Colonic mucosa (tissue), 4 donors: ENCODE data around the gene KIF1A. TPM values are rescaled to one million over a fixed set of nuclear protein-coding genes. Genes with fewer than 3 reads are reported as not detected.

Experiments
- DNase-seq: peaks from one replicate; pipeline ENCODE4 v3.0.0-alpha.2; 2020
- H3K27ac ChIP-seq: fragments of 200-600 bp; one replicate; pipeline ENCODE4 v1.8.0; 2021
- H3K27me3 ChIP-seq: fragments of 200-600 bp; one replicate; pipeline ENCODE4 v1.8.0; 2021
- H3K36me3 ChIP-seq: fragments of 200-600 bp; one replicate; pipeline ENCODE4 v1.8.0; 2021
- H3K4me1 ChIP-seq: fragments of 200-600 bp; one replicate; pipeline ENCODE4 v1.8.0; 2021; ENCODE audit warnings: mild to moderate bottlenecking
- H3K4me3 ChIP-seq: fragments of 200-600 bp; one replicate; pipeline ENCODE4 v1.8.0; 2021
- H3K9ac ChIP-seq, 2 donors: one replicate each; pipeline ENCODE4 v1.7.0; 2013; ENCODE audit warnings: control low read depth in 2 of 2, low read depth in 2 of 2, low read length in 2 of 2
- H3K9me3 ChIP-seq: fragments of 200-600 bp; one replicate; pipeline ENCODE4 v1.8.0; 2021
- CTCF ChIP-seq: fragments of 200-600 bp; IDR thresholded peaks from one replicate; pipeline ENCODE4 v1.8.0; 2022; ENCODE audit warnings: antibody characterized with exemption, mild to moderate bottlenecking
- intact Hi-C: fragments of 100-400 bp; cut with DNase I; formaldehyde crosslinking; loops from one replicate; pipeline ENCODE4 v1.14.1; 2022
- total RNA-seq, 2 donors: library from RNA; stranded (reverse); fragmentation: NEBNext Ultra II Directional in 1 of 2; extraction: Animal tissue kit (Norgen Biotek cat#: 25700) in 1 of 2; gene quantifications; one replicate each; pipeline ENCODE4 v1.2.1, GENCODE V29; 2021
- donor health status: healthy.
- donor health status: DM: no; HTN: no; CAD: no.
- donor health status: DM: no; HTN: no; CAD: no.

The KIF1A gene
- total RNA-seq, 2 donors from 2014 or later, result 1.9 to 4.3 TPM

DNA sequence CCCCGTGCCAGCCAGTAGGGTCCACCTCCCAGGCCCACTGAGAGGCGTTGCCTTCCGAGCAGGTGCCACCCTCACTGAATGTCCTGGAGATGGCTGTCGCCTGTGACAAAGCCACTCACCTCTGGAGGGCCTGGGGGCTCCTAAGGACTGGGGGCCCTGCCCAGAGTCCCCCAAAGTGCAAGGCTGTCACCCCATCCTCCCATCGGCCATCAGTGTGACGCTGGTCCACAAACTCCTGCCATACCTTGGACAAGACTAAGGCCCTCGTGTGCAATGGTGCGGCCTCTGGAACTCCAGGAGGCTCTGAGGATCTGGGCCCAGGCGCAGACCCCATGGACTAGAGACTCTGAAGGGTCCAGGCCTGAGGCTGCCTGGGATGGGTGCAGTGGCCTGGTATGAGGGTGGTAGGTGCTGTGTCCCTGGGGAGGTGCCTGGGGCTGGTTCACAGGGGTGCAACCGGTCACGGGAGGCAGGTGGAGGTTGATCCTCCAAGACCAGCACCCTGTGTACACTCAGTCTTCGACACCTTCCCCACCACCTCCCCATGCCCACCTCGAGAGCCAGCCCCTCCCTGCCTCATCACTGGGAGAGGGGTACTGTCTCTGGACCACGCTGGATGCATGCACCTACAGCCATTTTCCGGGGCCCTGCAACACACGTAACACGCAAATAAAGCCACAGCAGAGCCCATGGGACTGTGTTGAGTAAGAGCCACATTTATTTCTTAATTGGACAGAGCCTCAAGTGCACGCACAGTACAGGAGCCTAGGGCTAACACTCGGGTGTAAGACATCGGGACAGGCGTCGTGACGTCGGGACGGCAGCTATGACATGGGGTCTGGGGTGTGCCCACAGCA is 106.7 kb downstream of the KIF1A start:
- TF ChIP-seq CTCF, result no peak
- intact Hi-C loops, result no loop called here
- H3K9me3 ChIP-seq, result no peaks in the 10 kb centered on the region
- DNase-seq, result no peak
- no peaks in the 10 kb centered on the region for H3K36me3 ChIP-seq
- H3K9ac ChIP-seq, result no peak overlapping the region
- H3K4me1 ChIP-seq, result no peaks in the 10 kb centered on the region
- no peak overlapping the region for H3K4me3 ChIP-seq
- no peak overlapping the region for H3K27ac ChIP-seq
- no peaks in the 10 kb centered on the region for H3K27me3 ChIP-seq

DNA sequence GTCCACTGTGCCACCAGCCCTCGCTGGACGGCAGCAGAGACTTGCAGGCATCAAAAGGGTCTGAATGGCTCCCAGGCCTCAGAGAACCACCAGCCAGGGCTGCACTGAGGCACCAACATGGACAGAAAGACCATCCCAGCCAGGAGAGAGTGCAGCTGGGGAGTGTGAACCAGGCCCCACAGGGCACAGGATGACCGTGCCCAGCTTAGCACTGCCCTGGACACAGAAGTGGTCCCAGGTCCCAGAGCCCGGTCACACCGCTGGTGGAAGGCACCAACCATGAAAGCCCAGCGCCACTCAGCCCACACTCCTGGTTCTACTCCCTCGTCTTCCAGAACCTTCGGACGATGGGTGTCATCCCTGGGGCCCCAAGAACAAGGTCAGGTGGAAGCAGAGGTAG is 107.9 kb downstream of the KIF1A start:
- Histone ChIP-seq H3K4me1 (no peaks in the 10 kb centered on the region), H3K27ac (no peak overlapping the region), H3K4me3 (no peak overlapping the region), H3K9ac (no peak overlapping the region), H3K27me3 (no peaks in the 10 kb centered on the region), H3K36me3 (no peaks in the 10 kb centered on the region), H3K9me3 (no peaks in the 10 kb centered on the region)
- no peak for TF ChIP-seq CTCF
- intact Hi-C loops, result no loop called here
- no peak for DNase-seq

DNA sequence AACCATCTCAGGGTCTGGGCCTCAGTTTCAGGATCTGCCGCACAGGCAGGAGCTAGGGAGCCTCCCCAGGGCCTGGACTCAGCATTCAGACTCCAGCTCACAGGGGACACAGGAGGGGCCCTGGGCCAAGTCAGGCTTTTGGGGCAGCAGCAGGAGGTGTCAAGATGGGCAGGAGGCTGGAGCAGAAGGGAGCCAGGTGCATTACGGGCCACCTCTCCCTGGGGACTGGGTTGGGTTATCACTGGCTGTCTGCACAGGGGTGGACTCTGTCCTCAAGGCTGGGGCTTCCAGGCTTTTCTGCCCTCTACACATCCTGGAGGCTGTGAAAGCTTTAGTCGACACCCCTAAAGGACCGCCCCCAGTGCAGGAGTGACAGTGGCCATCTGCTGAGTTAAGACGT is 108.3 kb downstream of the KIF1A start:
- intact Hi-C loops, result no loop called here
- H3K9me3 ChIP-seq, result no peaks in the 10 kb centered on the region
- no peak overlapping the region for H3K9ac ChIP-seq
- DNase-seq, result no peak
- H3K4me3 ChIP-seq, result no peak overlapping the region
- no peaks in the 10 kb centered on the region for H3K36me3 ChIP-seq
- H3K27ac ChIP-seq, result no peak overlapping the region
- TF ChIP-seq CTCF, result no peak
- H3K4me1 ChIP-seq, result no peaks in the 10 kb centered on the region
- H3K27me3 ChIP-seq, result no peaks in the 10 kb centered on the region

DNA sequence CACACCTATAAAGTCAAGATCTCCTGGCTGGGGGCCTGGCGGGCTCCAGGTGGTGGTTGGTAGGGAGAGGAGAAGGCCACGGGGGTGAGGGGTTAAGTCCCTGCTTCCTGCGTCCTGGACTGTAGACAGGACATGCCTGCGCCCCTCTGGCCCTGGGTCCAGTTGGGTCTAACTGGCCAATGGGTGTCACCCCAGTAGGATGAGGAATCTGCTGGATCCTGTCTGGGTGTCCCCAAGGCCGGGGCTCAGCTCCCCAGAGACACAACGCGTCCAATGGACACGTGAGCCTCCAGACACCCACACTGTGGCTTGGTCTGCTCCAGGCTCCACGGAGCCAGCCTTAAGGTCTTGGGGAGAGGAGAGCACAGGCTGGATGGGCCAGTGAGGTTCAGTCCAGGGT is 108.7 kb downstream of the KIF1A start:
- Histone ChIP-seq H3K9me3 (no peaks in the 10 kb centered on the region), H3K27ac (no peak overlapping the region), H3K27me3 (no peaks in the 10 kb centered on the region), H3K4me3 (no peak overlapping the region), H3K36me3 (no peaks in the 10 kb centered on the region), H3K4me1 (no peaks in the 10 kb centered on the region), H3K9ac (no peak overlapping the region)
- no peak for DNase-seq
- intact Hi-C loops, result no loop called here
- no peak for TF ChIP-seq CTCF

DNA sequence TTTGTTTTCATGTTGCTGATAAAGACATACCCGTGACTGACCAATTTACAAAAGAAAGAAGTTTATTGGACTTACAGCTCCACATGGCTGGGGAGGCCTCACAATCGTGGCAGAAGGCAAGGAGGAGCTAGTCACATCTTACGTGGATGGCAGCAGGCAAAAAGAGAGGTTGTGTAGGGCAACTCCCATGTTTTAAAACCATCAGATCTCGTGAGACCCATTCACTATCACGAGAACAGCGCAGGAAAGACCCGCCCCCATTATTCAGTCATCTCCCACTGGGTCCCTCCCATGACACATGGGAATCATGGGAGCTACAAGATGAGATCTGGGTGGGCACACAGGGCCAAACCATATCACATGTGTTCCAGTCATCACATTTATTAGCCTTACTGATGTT is 111.6 kb downstream of the KIF1A start:
- Histone ChIP-seq H3K4me1 (no peaks in the 10 kb centered on the region), H3K9me3 (no peaks in the 10 kb centered on the region), H3K4me3 (no peak overlapping the region), H3K36me3 (no peaks in the 10 kb centered on the region), H3K27ac (no peak overlapping the region), H3K27me3 (no peaks in the 10 kb centered on the region), H3K9ac (no peak overlapping the region)
- DNase-seq, result no peak
- no peak for TF ChIP-seq CTCF
- intact Hi-C loops, result no loop called here
